Measurements from ENCODE around the gene CCL23. TPM values are rescaled to one million over a fixed set of nuclear protein-coding genes. Genes with fewer than 3 reads are reported as not detected.

Gene CCL23
- total RNA-seq, 1 experiment from 2014 or later, result not detected

DNA sequence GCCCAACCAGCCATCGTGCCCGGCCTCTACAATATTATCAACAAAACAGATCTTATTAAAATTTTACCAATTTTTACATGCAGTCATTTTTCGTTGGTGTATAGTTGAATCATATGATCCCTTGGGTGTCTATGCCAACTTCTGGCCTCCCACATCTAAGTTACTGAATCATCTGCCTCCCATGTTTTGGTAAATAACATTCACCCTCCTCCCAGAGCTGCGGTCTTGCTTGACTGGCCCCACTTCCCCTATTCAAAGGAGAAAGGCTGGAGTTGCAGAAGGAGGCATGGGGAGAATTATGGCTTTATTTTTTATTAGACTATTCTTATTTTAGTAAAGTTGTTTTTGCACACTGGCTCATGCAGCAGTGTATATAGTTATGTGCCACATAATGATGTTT is 18.5 kb upstream of the CCL23 start:
- Histone ChIP-seq H3K4me1 (ENCODE audit: control insufficient read depth, insufficient read depth, low read length) (no peaks in the 10 kb centered on the region), H3K27ac (ENCODE audit: low read length) (no peak overlapping the region), H3K27me3 (ENCODE audit: control insufficient read depth, insufficient read depth, low read length) (peaks cover 16% of the 10 kb centered on the region), H3K36me3 (ENCODE audit: control insufficient read depth, insufficient read depth, low read length) (no peaks in the 10 kb centered on the region), H3K9me3 (ENCODE audit: control insufficient read depth, insufficient read depth, low read depth, low read length) (no peaks in the 10 kb centered on the region), H3K4me3 (ENCODE audit: low read depth in 2 of 2, low read length in 2 of 2) (no peak overlapping the region)
- ChIA-PET POLR2A (no interaction called here), CTCF (no interaction called here)
- DNase-seq (ENCODE audit: low read depth, low spot score), result no peak
- in situ Hi-C loops (cut with HindIII; ENCODE audit: low pct_unique_long_range_greater_than_20kb, low sequenced_read_pairs), result no loop called here
- TF ChIP-seq SIN3A (IDR thresholded peaks at IDR 0.05; ENCODE audit: borderline replicate concordance, insufficient read depth, low read depth, low read length) (no peak), TCF7L2 (IDR thresholded peaks at IDR 0.05; ENCODE audit: low read depth, low read length) (no peak), POLR2AphosphoS5 (IDR thresholded peaks at IDR 0.05; ENCODE audit: low read depth, low read length) (no peak)
- TF ChIP-seq, protein P1, sequence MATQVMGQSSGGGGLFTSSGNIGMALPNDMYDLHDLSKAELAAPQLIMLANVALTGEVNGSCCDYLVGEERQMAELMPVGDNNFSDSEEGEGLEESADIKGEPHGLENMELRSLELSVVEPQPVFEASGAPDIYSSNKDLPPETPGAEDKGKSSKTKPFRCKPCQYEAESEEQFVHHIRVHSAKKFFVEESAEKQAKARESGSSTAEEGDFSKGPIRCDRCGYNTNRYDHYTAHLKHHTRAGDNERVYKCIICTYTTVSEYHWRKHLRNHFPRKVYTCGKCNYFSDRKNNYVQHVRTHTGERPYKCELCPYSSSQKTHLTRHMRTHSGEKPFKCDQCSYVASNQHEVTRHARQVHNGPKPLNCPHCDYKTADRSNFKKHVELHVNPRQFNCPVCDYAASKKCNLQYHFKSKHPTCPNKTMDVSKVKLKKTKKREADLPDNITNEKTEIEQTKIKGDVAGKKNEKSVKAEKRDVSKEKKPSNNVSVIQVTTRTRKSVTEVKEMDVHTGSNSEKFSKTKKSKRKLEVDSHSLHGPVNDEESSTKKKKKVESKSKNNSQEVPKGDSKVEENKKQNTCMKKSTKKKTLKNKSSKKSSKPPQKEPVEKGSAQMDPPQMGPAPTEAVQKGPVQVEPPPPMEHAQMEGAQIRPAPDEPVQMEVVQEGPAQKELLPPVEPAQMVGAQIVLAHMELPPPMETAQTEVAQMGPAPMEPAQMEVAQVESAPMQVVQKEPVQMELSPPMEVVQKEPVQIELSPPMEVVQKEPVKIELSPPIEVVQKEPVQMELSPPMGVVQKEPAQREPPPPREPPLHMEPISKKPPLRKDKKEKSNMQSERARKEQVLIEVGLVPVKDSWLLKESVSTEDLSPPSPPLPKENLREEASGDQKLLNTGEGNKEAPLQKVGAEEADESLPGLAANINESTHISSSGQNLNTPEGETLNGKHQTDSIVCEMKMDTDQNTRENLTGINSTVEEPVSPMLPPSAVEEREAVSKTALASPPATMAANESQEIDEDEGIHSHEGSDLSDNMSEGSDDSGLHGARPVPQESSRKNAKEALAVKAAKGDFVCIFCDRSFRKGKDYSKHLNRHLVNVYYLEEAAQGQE (IDR thresholded peaks at IDR 0.05; ENCODE audit: insufficient read depth in 1 of 2, low read depth in 2 of 2, low read length in 1 of 2), result no peak
- TF ChIP-seq, protein P2, sequence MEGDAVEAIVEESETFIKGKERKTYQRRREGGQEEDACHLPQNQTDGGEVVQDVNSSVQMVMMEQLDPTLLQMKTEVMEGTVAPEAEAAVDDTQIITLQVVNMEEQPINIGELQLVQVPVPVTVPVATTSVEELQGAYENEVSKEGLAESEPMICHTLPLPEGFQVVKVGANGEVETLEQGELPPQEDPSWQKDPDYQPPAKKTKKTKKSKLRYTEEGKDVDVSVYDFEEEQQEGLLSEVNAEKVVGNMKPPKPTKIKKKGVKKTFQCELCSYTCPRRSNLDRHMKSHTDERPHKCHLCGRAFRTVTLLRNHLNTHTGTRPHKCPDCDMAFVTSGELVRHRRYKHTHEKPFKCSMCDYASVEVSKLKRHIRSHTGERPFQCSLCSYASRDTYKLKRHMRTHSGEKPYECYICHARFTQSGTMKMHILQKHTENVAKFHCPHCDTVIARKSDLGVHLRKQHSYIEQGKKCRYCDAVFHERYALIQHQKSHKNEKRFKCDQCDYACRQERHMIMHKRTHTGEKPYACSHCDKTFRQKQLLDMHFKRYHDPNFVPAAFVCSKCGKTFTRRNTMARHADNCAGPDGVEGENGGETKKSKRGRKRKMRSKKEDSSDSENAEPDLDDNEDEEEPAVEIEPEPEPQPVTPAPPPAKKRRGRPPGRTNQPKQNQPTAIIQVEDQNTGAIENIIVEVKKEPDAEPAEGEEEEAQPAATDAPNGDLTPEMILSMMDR (IDR thresholded peaks at IDR 0.05), result no peak
- BruUV-seq (replicated peaks), result no TSS peak
- no peak for ATAC-seq
- intact Hi-C loops (cut with micrococcal nuclease; ENCODE audit: unreplicated experiment), result no loop called here

DNA sequence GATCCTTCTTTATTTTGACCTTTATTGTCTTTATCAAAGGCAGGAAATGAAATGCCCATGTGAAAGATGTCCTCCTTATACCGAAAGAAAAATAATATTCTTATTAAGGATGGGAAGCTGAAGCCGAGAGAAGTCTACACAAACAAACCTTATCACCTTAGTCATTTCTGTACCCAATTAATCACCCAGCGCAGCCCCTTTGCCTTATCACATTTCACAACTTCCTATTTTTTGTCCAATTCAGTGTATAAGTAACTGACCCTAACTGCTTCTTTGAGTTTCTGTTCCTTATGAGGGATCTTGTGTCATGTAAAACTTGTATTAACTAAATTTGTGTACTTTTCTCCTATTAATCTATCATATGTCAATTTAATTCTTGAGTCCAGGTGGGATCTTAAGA is 16.4 kb upstream of the CCL23 start:
- TF ChIP-seq SIN3A (IDR thresholded peaks at IDR 0.05; ENCODE audit: borderline replicate concordance, insufficient read depth, low read depth, low read length) (no peak), TCF7L2 (IDR thresholded peaks at IDR 0.05; ENCODE audit: low read depth, low read length) (no peak)
- BruUV-seq (replicated peaks), result no TSS peak
- H3K27me3 ChIP-seq (ENCODE audit: control insufficient read depth, insufficient read depth, low read length), result peaks cover 22% of the 10 kb centered on the region

DNA sequence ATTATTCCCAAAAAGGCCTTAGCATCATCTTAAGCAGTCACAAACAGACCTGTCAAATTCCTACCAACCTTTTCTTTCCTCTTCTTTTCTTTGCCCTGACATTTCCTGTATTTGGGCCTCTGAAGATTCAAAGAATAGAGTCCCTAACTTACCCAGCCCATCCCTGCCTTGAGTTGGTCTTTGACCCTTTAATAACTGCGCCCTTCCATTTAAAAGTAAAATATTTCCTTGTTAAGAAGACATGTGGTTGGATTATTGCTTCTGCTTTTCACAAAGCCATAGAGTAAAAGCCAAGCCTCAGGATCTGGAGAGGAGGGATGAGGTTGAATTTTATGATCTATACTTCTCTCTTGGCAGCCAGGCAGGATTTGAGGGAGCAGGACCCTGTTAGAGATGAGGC is 13.2 kb upstream of the CCL23 start:
- ChIA-PET CTCF (no interaction called here), POLR2A (no interaction called here)
- TF ChIP-seq POLR2AphosphoS5 (IDR thresholded peaks at IDR 0.05; ENCODE audit: low read depth, low read length), result no peak
- no peak for TF ChIP-seq SIN3A (IDR thresholded peaks at IDR 0.05; ENCODE audit: borderline replicate concordance, insufficient read depth, low read depth, low read length)
- TF ChIP-seq, protein P2 (IDR thresholded peaks at IDR 0.05), result no peak
- TF ChIP-seq, protein P1 (IDR thresholded peaks at IDR 0.05; ENCODE audit: insufficient read depth in 1 of 2, low read depth in 2 of 2, low read length in 1 of 2), result no peak
- TF ChIP-seq TCF7L2 (IDR thresholded peaks at IDR 0.05; ENCODE audit: low read depth, low read length), result no peak
- Histone ChIP-seq H3K4me3 (ENCODE audit: low read depth in 2 of 2, low read length in 2 of 2) (no peak overlapping the region), H3K27me3 (ENCODE audit: control insufficient read depth, insufficient read depth, low read length) (peaks cover 22% of the 10 kb centered on the region), H3K9me3 (ENCODE audit: control insufficient read depth, insufficient read depth, low read depth, low read length) (no peaks in the 10 kb centered on the region), H3K4me1 (ENCODE audit: control insufficient read depth, insufficient read depth, low read length) (no peaks in the 10 kb centered on the region), H3K36me3 (ENCODE audit: control insufficient read depth, insufficient read depth, low read length) (no peaks in the 10 kb centered on the region), H3K27ac (ENCODE audit: low read length) (no peak overlapping the region)
- DNase-seq (ENCODE audit: low read depth, low spot score), result no peak
- BruUV-seq (replicated peaks), result no TSS peak
- no peak for ATAC-seq
- in situ Hi-C loops (cut with HindIII; ENCODE audit: low pct_unique_long_range_greater_than_20kb, low sequenced_read_pairs) (no loop called here), intact Hi-C loops (cut with micrococcal nuclease; ENCODE audit: unreplicated experiment) (no loop called here)

More for the DNA sequence above, 16.4 kb upstream of the CCL23 start:
- no peaks in the 10 kb centered on the region for H3K4me1 ChIP-seq (ENCODE audit: control insufficient read depth, insufficient read depth, low read length)
- H3K9me3 ChIP-seq (ENCODE audit: control insufficient read depth, insufficient read depth, low read depth, low read length), result no peaks in the 10 kb centered on the region
- ChIA-PET CTCF (no interaction called here), POLR2A (no interaction called here)
- intact Hi-C loops (cut with micrococcal nuclease; ENCODE audit: unreplicated experiment), result no loop called here
- no peak overlapping the region for H3K27ac ChIP-seq (ENCODE audit: low read length)
- no peak overlapping the region for H3K4me3 ChIP-seq (ENCODE audit: low read depth in 2 of 2, low read length in 2 of 2)
- H3K36me3 ChIP-seq (ENCODE audit: control insufficient read depth, insufficient read depth, low read length), result no peaks in the 10 kb centered on the region
- in situ Hi-C loops (cut with HindIII; ENCODE audit: low pct_unique_long_range_greater_than_20kb, low sequenced_read_pairs), result no loop called here
- ATAC-seq, result no peak
- DNase-seq (ENCODE audit: low read depth, low spot score), result no peak

Data from Panc1 (cell line).